ENCODE measurements around the gene ITGAL.

The ITGAL gene

GRCh38 chr16:30552956-30553355 is 80.4 kb downstream of the ITGAL start:
- H3K27ac Mint-ChIP-seq: peak overlapping the region; percentile 89
- H3K4me3 Mint-ChIP-seq: no peak overlapping the region
- peaks cover 26% of the 10 kb centered on the region for H3K36me3 Mint-ChIP-seq (ENCODE audit: low read depth)
- no peaks in the 10 kb centered on the region for H3K27me3 Mint-ChIP-seq
- H3K9me3 Mint-ChIP-seq: no peaks in the 10 kb centered on the region
- peaks cover 50% of the 10 kb centered on the region for H3K4me1 Mint-ChIP-seq
- ATAC-seq (no peak), DNase-seq (no peak)

GRCh38 chr16:30553393-30553899 is 80.9 kb downstream of the ITGAL start:
- ATAC-seq (no peak), DNase-seq (no peak)
- peaks cover 26% of the 10 kb centered on the region for H3K36me3 Mint-ChIP-seq (ENCODE audit: low read depth)
- H3K9me3 Mint-ChIP-seq: no peaks in the 10 kb centered on the region
- peak overlapping the region; percentile 89 for H3K27ac Mint-ChIP-seq
- no peak overlapping the region for H3K4me3 Mint-ChIP-seq
- H3K27me3 Mint-ChIP-seq: no peaks in the 10 kb centered on the region
- H3K4me1 Mint-ChIP-seq: peaks cover 50% of the 10 kb centered on the region

GRCh38 chr16:30554557-30555314 is 82.2 kb downstream of the ITGAL start:
- Mint-ChIP-seq H3K27ac (no peak overlapping the region), H3K36me3 (ENCODE audit: low read depth) (peaks cover 26% of the 10 kb centered on the region), H3K27me3 (no peaks in the 10 kb centered on the region), H3K9me3 (no peaks in the 10 kb centered on the region), H3K4me3 (no peak overlapping the region), H3K4me1 (peaks cover 56% of the 10 kb centered on the region)
- DNase-seq: no peak
- ATAC-seq: no peak

GRCh38 chr16:30555315-30556124 is 83.0 kb downstream of the ITGAL start:
- no peak for DNase-seq
- no peak for ATAC-seq
- Mint-ChIP-seq H3K27me3 (no peaks in the 10 kb centered on the region), H3K36me3 (ENCODE audit: low read depth) (peaks cover 26% of the 10 kb centered on the region), H3K4me1 (peaks cover 58% of the 10 kb centered on the region), H3K9me3 (no peaks in the 10 kb centered on the region), H3K27ac (peak overlapping the region; percentile 91), H3K4me3 (no peak overlapping the region)

GRCh38 chr16:30556125-30556473 is 83.6 kb downstream of the ITGAL start:
- DNase-seq (no peak), ATAC-seq (no peak)
- Mint-ChIP-seq H3K36me3 (ENCODE audit: low read depth) (peaks cover 26% of the 10 kb centered on the region), H3K27me3 (peaks cover 2% of the 10 kb centered on the region), H3K27ac (peak overlapping the region; percentile 91), H3K9me3 (no peaks in the 10 kb centered on the region), H3K4me1 (peaks cover 57% of the 10 kb centered on the region), H3K4me3 (peak overlapping the region; percentile 87)

GRCh38 chr16:30557707-30557956 is 85.1 kb downstream of the ITGAL start:
- DNase-seq: peak; percentile 49
- H3K4me1 Mint-ChIP-seq: peaks cover 46% of the 10 kb centered on the region
- H3K4me3 Mint-ChIP-seq: peak overlapping the region; percentile 87
- H3K27ac Mint-ChIP-seq: peak overlapping the region; percentile 91
- peaks cover 4% of the 10 kb centered on the region for H3K27me3 Mint-ChIP-seq
- no peak for ATAC-seq
- peaks cover 23% of the 10 kb centered on the region for H3K36me3 Mint-ChIP-seq (ENCODE audit: low read depth)
- H3K9me3 Mint-ChIP-seq: no peaks in the 10 kb centered on the region

- H3K27me3 Mint-ChIP-seq: peaks cover 4% of the 10 kb centered on the region
- ATAC-seq (peak; percentile 98), DNase-seq (peak; percentile 96)
- peak within 1 kb of the TSS; percentile 91 for H3K27ac Mint-ChIP-seq
- H3K9me3 Mint-ChIP-seq: no peaks in the 10 kb centered on the region
- H3K4me3 Mint-ChIP-seq: peak within 1 kb of the TSS; percentile 87
- H3K4me1 Mint-ChIP-seq: peaks cover 41% of the 10 kb centered on the region
- peaks cover 22% of the 10 kb centered on the region for H3K36me3 Mint-ChIP-seq (ENCODE audit: low read depth)
Observed at GRCh38 chr16:30557957-30558788, 85.6 kb downstream of the ITGAL start, which contains the start of gene ZNF764. Gene ZNF764 (minus strand): TSS chr16:30558374. CDS start chr16:30558182, 192 bp downstream.

GRCh38 chr16:30558789-30559377 is 86.3 kb downstream of the ITGAL start:
- Mint-ChIP-seq H3K36me3 (ENCODE audit: low read depth) (peaks cover 16% of the 10 kb centered on the region), H3K4me1 (peaks cover 34% of the 10 kb centered on the region)

GRCh38 chr16:30559690-30560089 is 87.1 kb downstream of the ITGAL start:
- DNase-seq (no peak), ATAC-seq (no peak)
- no peaks in the 10 kb centered on the region for H3K9me3 Mint-ChIP-seq
- H3K4me3 Mint-ChIP-seq: no peak overlapping the region
- H3K27me3 Mint-ChIP-seq: peaks cover 4% of the 10 kb centered on the region
- H3K4me1 Mint-ChIP-seq: peaks cover 27% of the 10 kb centered on the region
- H3K36me3 Mint-ChIP-seq (ENCODE audit: low read depth): peaks cover 9% of the 10 kb centered on the region
- H3K27ac Mint-ChIP-seq: peak overlapping the region; percentile 91

More at GRCh38 chr16:30558789-30559377, 86.3 kb downstream of the ITGAL start:
- Mint-ChIP-seq H3K4me3 (peak overlapping the region; percentile 87), H3K27me3 (peaks cover 4% of the 10 kb centered on the region), H3K9me3 (no peaks in the 10 kb centered on the region), H3K27ac (peak overlapping the region; percentile 91)
- DNase-seq: no peak
- no peak for ATAC-seq

GRCh38 chr16:30561089-30561816 is 88.7 kb downstream of the ITGAL start:
- H3K9me3 Mint-ChIP-seq: no peaks in the 10 kb centered on the region
- peak overlapping the region; percentile 76 for H3K4me3 Mint-ChIP-seq
- no peak for ATAC-seq
- peaks cover 4% of the 10 kb centered on the region for H3K27me3 Mint-ChIP-seq
- peaks cover 23% of the 10 kb centered on the region for H3K4me1 Mint-ChIP-seq
- H3K27ac Mint-ChIP-seq: peak overlapping the region; percentile 55
- peak; percentile 29 for DNase-seq
- peaks cover 2% of the 10 kb centered on the region for H3K36me3 Mint-ChIP-seq (ENCODE audit: low read depth)

- DNase-seq: no peak
- Mint-ChIP-seq H3K36me3 (ENCODE audit: low read depth) (no peaks in the 10 kb centered on the region), H3K4me3 (peak overlapping the region; percentile 76), H3K9me3 (no peaks in the 10 kb centered on the region), H3K4me1 (peaks cover 28% of the 10 kb centered on the region), H3K27me3 (peaks cover 4% of the 10 kb centered on the region), H3K27ac (no peak overlapping the region)
- no peak for ATAC-seq
Observed at GRCh38 chr16:30562021-30562420, 89.5 kb downstream of the ITGAL start.

- ATAC-seq (no peak), DNase-seq (no peak)
- Mint-ChIP-seq H3K27me3 (peaks cover 4% of the 10 kb centered on the region), H3K4me1 (peaks cover 40% of the 10 kb centered on the region), H3K9me3 (no peaks in the 10 kb centered on the region), H3K27ac (no peak overlapping the region), H3K36me3 (ENCODE audit: low read depth) (no peaks in the 10 kb centered on the region), H3K4me3 (no peak overlapping the region)
Observed at GRCh38 chr16:30565526-30565925, 93.0 kb downstream of the ITGAL start.

- ATAC-seq (no peak), DNase-seq (no peak)
- Mint-ChIP-seq H3K4me3 (no peak overlapping the region), H3K9me3 (no peaks in the 10 kb centered on the region), H3K4me1 (peaks cover 42% of the 10 kb centered on the region), H3K27me3 (peaks cover 2% of the 10 kb centered on the region), H3K36me3 (ENCODE audit: low read depth) (no peaks in the 10 kb centered on the region), H3K27ac (no peak overlapping the region)
Observed at GRCh38 chr16:30565984-30566383, 93.4 kb downstream of the ITGAL start.
